CD4-positive, alpha-beta T cell treated with Interleukin-4 for 1 hour (primary cell): ENCODE results near the gene STAG1.
A peak's percentile ranks its signal among the peaks of the same experiment; 100 is the strongest.
"Not testable (repeated sequence)": the region's sequence is repeated elsewhere in the genome, so short reads cannot be mapped to it uniquely, and the experiment has no call there.

Experiments
- DNase-seq, 2 donors: peaks; one replicate each; pipeline ENCODE4 v3.0.0-alpha.2; 2020 to 2022

Gene STAG1

DNA sequence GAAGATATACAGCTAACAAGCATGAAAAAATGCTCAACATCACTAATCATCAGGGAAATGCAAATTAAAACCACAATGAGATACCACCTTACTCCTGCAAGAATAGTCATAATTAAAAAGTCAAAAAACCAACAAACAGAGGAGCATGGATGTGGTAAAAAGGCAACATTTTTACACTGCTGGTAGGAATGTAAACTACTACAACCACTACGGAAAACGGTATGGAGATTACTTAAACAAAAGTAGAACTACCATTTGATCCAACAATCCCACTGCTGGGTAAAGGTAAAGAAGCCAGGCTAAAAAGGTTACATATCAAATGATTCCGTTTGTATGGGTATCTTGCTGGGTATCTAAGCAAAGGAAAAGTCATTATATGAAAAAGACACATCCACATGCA is 53.8 kb downstream of the STAG1 start:
- no peak for DNase-seq

GRCh38 chr3:136696797-136697196 is 55.4 kb downstream of the STAG1 start:
- no peak for DNase-seq

DNA sequence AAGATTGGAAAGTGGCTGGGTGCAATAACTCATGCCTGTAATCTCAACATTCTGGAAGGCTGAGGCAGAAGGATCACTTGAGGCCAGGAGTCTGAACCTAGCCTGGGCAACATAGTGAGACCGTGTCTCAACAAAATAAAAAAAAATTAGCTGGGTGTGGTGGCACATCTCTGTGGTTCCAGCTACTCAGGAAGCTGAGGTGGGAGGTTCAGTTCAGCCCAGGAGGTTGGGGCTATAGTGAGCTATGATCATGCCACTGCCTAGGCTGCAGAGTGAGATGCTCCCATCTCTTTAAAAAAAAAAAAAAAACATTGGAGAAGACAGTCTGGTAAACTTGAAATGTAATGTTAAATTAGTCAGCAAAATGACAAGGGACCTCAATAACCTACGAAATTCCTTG is 57.9 kb downstream of the STAG1 start:
- DNase-seq: peak; percentile 35 to 48

DNA sequence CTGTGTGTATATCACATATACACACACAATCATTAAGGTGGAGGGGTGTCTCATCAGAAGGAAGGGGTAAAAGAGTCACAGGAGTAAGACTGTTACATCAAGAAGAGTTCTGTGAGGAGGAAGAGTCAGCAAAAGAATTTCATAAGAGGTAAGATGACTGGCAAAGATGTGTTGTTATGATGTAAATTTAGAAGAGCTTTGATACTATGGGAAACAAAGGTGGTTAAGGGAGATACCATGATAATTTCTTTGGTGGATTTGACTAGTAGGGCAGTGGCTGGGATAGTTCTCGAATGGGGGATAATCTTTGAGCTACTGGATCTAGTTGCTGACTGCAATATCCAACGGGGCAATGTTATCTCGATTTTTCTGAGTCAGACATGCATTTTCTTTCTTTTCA is 61.6 kb downstream of the STAG1 start:
- DNase-seq: no peak

- no peak for DNase-seq
Observed at GRCh38 chr3:136685882-136686281, 66.3 kb downstream of the STAG1 start.

GRCh38 chr3:136682740-136683312 is 69.4 kb downstream of the STAG1 start:
- no peak for DNase-seq

GRCh38 chr3:136678981-136679380 is 73.2 kb downstream of the STAG1 start:
- DNase-seq: no peak

- DNase-seq: no peak
Observed at GRCh38 chr3:136676009-136676408, 76.2 kb downstream of the STAG1 start.

- DNase-seq: no peak
Observed at GRCh38 chr3:136675150-136675858, 76.9 kb downstream of the STAG1 start.

GRCh38 chr3:136672457-136672856 is 79.7 kb downstream of the STAG1 start:
- DNase-seq: no peak

DNA sequence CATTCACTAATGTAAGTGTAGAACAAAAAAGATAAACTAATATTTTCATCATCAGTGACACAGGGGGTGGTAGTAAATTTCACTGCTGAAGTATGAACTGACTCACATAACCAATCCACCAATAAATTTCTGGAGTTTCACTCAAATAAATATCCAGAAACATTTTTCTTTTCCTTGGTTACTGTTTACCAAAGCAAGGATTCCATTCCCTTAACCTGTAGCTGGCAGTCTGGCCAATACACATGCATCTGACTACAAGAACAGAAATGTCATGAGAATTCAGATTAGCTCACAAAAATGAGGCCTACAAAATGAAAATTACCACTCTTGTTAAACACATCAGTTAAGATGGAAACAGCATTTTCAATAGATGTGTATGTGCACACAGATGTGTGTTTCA is 80.3 kb downstream of the STAG1 start:
- DNase-seq: no peak

DNA sequence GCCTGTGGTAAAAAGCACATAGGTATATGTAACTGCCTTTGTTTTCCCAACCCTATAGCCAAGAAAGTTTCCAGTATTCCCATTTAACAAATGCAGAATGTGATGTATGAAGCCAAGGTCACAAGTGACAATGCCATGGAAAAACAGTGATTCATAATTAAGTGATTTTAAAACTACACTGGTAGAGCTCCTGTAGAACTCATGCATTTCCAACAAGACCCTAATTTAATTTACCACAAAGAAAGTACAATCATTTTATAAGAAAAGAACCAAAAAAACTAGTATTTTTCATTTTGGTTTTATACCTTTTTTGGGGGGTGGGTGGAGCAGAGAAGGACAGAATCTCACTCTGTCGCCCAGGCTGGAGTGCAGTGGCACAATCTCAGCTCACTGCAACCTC is 82.0 kb downstream of the STAG1 start:
- DNase-seq: no peak

- DNase-seq: no peak
Observed at GRCh38 chr3:136667081-136667480, 85.1 kb downstream of the STAG1 start.

GRCh38 chr3:136666301-136666700 is 85.9 kb downstream of the STAG1 start:
- not testable (repeated sequence) for DNase-seq

- DNase-seq: no peak
Observed at GRCh38 chr3:136664771-136665170, 87.4 kb downstream of the STAG1 start.

DNA sequence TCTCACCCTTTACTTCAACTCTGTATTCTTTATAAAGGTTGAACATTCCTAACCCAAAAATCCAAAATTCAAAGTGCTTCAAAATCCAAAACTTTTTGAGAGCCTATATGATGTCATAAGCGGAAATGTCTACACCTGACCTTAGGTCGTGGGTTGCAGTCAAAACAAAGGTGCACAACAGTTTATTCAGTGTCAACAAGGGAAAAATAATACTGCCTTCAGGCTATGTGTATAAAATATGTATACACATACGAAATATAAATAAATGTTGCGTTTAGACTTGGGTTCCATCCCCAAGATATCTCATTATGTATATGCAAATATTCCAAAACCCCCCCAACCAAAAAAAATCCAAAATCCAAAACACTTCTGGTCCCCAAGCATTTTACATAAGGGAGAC is 90.9 kb downstream of the STAG1 start:
- no peak for DNase-seq

DNA sequence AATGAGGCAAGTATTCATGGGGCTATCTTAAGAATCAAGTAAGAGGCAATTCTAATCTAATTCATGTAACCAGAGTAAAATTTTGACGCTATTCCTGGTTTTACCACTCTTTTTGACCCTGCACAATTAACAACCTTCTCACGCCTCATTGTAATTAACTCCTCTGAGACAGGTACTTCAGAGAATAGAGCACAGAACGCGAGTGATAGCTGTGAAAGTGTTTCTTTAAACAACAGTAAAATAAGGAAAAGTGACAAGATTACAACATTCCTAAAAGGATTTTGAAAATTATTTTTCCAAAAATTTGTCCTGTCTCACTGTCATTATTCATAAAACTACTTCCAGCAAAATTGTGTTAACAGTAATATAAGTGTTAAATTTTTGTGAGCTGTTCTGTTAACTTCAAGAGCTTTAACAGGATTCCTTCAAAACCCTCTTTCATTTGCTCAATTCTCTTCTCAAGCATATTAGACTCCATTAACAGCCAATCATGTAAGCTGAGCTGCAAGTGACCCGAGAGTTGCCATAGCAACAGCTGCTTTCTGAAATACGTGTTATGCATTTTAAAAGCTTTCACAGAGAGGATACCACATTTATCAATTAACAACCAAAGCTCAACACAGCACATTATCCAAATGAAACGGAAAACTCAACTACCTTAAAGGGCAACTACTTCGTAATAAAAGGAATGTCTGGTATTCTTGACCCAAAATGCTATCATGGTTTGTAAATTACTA is 93.1 kb downstream of the STAG1 start:
- no peak for DNase-seq

DNA sequence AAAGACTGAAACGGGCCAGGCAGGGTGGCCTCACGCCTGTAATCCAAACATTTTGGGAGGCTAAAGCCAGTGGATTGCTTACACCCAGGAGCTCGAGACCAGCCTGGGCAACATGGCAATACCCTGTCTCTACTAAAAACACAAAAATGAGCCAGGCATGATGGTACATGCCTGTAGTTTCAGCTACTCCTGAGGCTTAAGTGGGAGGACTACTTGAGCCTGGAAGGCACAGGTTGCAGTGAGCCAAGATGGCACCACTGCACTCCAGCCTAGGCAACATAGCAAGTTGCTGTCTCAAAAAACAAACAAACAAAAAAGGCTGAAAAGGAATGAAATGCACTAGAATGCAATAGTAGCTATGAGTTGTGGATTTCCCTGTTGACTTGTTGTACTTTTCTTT is 94.7 kb downstream of the STAG1 start:
- no peak for DNase-seq

DNA sequence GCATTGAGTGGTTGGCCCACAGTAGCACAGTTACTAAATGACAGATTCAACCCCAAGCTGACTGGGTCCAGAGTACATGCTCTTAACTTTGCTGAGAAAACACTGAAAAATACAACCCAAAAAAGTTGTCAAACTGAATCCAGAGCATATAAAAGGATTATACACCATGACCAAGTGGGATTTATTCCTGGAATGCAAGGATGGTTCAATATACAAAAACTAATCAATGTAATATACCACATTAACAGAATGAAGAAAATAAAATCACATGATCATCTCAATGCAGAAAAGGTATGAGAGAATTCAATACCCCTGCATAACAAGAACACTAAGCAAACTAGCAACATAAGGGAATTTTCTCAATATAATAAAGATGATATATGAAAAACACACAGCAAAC is 98.5 kb downstream of the STAG1 start:
- DNase-seq: no peak

GRCh38 chr3:136651581-136651980 is 100.6 kb downstream of the STAG1 start:
- DNase-seq: no peak

- DNase-seq: no peak
Observed at GRCh38 chr3:136650461-136650860, 101.7 kb downstream of the STAG1 start.

- DNase-seq: no peak
Observed at GRCh38 chr3:136645915-136646314, 106.3 kb downstream of the STAG1 start.

DNA sequence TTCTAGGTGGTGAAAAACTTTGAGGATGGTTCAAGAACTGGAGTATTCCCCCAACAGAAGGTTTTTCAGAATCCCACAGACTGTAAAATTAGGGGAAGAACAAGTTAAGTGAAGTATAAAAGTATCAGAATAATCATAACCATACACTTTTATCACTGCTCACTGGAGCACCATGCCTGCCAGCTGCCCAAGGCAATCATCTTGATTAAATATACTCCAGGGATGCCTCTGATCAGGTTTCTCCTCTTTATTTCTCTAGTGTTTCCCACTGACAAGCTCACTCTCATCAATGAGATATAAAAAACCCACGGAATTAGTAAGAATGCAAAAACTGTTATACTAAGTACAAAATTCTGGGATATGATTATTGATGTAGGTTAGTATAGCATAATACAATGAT is 108.0 kb downstream of the STAG1 start:
- no peak for DNase-seq

GRCh38 chr3:136643380-136643779 is 108.8 kb downstream of the STAG1 start:
- not testable (repeated sequence) for DNase-seq
